ENCODE data around the gene DAGLA.

GRCh38 chr11:61671527-61671926, 8.7 kb upstream of the DAGLA start:
- TF ChIP-seq CTCF (IDR thresholded peaks at IDR 0.05; ENCODE audit: poor library complexity) (peak; percentile 39), EZH2 (IDR thresholded peaks at IDR 0.05; ENCODE audit: borderline replicate concordance) (no peak), EZH2phosphoT487 (IDR thresholded peaks at IDR 0.05; ENCODE audit: low read depth, severe bottlenecking, unreplicated experiment) (no peak)

Data from hepatocyte (in vitro differentiated cells).